ENCODE measurements around the gene SPP2.

SPP2 gene

GRCh38 chr2:234110219-234110618 is 59.7 kb downstream of the SPP2 start:
- Histone ChIP-seq H3K9me3 (replicated peaks; ENCODE audit: insufficient read depth, low read length) (no peaks in the 10 kb centered on the region), H3K9me2 (replicated peaks; ENCODE audit: insufficient read depth, low read length) (no peaks in the 10 kb centered on the region), H3K36me3 (replicated peaks; ENCODE audit: insufficient read depth, low read length) (no peaks in the 10 kb centered on the region), H3K4me2 (ENCODE audit: low read depth, low read length) (no peak overlapping the region), H3K9ac (ENCODE audit: low read length) (no peak overlapping the region), H3K4me3 (ENCODE audit: low read length) (no peak overlapping the region), H2AFZ (ENCODE audit: low read length) (no peak overlapping the region), H3K79me2 (ENCODE audit: low read length) (no peaks in the 10 kb centered on the region), H3K4me1 (ENCODE audit: low read length) (no peaks in the 10 kb centered on the region), H4K20me1 (ENCODE audit: insufficient read depth, low read length) (no peaks in the 10 kb centered on the region), H3F3A (ENCODE audit: insufficient read depth, low read length) (no peaks in the 10 kb centered on the region), H3K27me3 (replicated peaks; ENCODE audit: insufficient read depth, low read length) (no peaks in the 10 kb centered on the region), H3K27ac (ENCODE audit: low read length) (no peak overlapping the region)
- no peak for DNase-seq
- no peak for TF ChIP-seq CTCF (IDR thresholded peaks at IDR 0.05; ENCODE audit: low read length)
- TF ChIP-seq EZH2 (optimal IDR thresholded peaks at IDR 0.05; ENCODE audit: low read depth, low read length), result no peak
- TF ChIP-seq EZH2phosphoT487 (IDR thresholded peaks at IDR 0.05; ENCODE audit: low read length), result no peak

GRCh38 chr2:234111523-234111922 is 61.0 kb downstream of the SPP2 start:
- Histone ChIP-seq H3K4me3 (ENCODE audit: low read length) (no peak overlapping the region), H4K20me1 (ENCODE audit: insufficient read depth, low read length) (no peaks in the 10 kb centered on the region), H3K79me2 (ENCODE audit: low read length) (no peaks in the 10 kb centered on the region), H3K27me3 (replicated peaks; ENCODE audit: insufficient read depth, low read length) (no peaks in the 10 kb centered on the region), H3K36me3 (replicated peaks; ENCODE audit: insufficient read depth, low read length) (no peaks in the 10 kb centered on the region), H2AFZ (ENCODE audit: low read length) (no peak overlapping the region), H3K9me3 (replicated peaks; ENCODE audit: insufficient read depth, low read length) (no peaks in the 10 kb centered on the region), H3F3A (ENCODE audit: insufficient read depth, low read length) (no peaks in the 10 kb centered on the region), H3K27ac (ENCODE audit: low read length) (no peak overlapping the region), H3K9ac (ENCODE audit: low read length) (no peak overlapping the region), H3K9me2 (replicated peaks; ENCODE audit: insufficient read depth, low read length) (no peaks in the 10 kb centered on the region), H3K4me2 (ENCODE audit: low read depth, low read length) (no peak overlapping the region), H3K4me1 (ENCODE audit: low read length) (no peaks in the 10 kb centered on the region)
- no peak for DNase-seq
- no peak for TF ChIP-seq EZH2 (optimal IDR thresholded peaks at IDR 0.05; ENCODE audit: low read depth, low read length)
- TF ChIP-seq CTCF (IDR thresholded peaks at IDR 0.05; ENCODE audit: low read length), result no peak
- TF ChIP-seq EZH2phosphoT487 (IDR thresholded peaks at IDR 0.05; ENCODE audit: low read length), result no peak

GRCh38 chr2:234116010-234116409 is 65.5 kb downstream of the SPP2 start:
- no peaks in the 10 kb centered on the region for H3K27me3 ChIP-seq (replicated peaks; ENCODE audit: insufficient read depth, low read length)
- no peak overlapping the region for H3K9ac ChIP-seq (ENCODE audit: low read length)
- DNase-seq, result no peak
- H3K9me3 ChIP-seq (replicated peaks; ENCODE audit: insufficient read depth, low read length), result no peaks in the 10 kb centered on the region
- H3K27ac ChIP-seq (ENCODE audit: low read length), result no peak overlapping the region
- H3K79me2 ChIP-seq (ENCODE audit: low read length), result no peaks in the 10 kb centered on the region
- no peak overlapping the region for H3K4me2 ChIP-seq (ENCODE audit: low read depth, low read length)
- H3F3A ChIP-seq (ENCODE audit: insufficient read depth, low read length), result no peaks in the 10 kb centered on the region
- H4K20me1 ChIP-seq (ENCODE audit: insufficient read depth, low read length), result no peaks in the 10 kb centered on the region
- TF ChIP-seq CTCF (IDR thresholded peaks at IDR 0.05; ENCODE audit: low read length) (no peak), EZH2phosphoT487 (IDR thresholded peaks at IDR 0.05; ENCODE audit: low read length) (no peak), EZH2 (optimal IDR thresholded peaks at IDR 0.05; ENCODE audit: low read depth, low read length) (no peak)
- H2AFZ ChIP-seq (ENCODE audit: low read length), result no peak overlapping the region
- H3K4me1 ChIP-seq (ENCODE audit: low read length), result no peaks in the 10 kb centered on the region
- no peak overlapping the region for H3K4me3 ChIP-seq (ENCODE audit: low read length)
- no peaks in the 10 kb centered on the region for H3K9me2 ChIP-seq (replicated peaks; ENCODE audit: insufficient read depth, low read length)
- H3K36me3 ChIP-seq (replicated peaks; ENCODE audit: insufficient read depth, low read length), result no peaks in the 10 kb centered on the region

Data from MM.1S (cell line).